NCI-H1105 (cell line): ENCODE results near the gene PRRC2C.
"Not testable (repeated sequence)": the region's sequence is repeated elsewhere in the genome, so short reads cannot be mapped to it uniquely, and the experiment has no call there.

ENCODE experiments used
- DNase-seq: peaks from one replicate; lab custom pipeline; 2025; lab: John Stamatoyannopoulos, UW

PRRC2C gene

GRCh38 chr1:171585715-171586114 lies 100.4 kb downstream of the PRRC2C start:
- DNase-seq: no peak

GRCh38 chr1:171588230-171588629 lies 102.9 kb downstream of the PRRC2C start:
- no peak for DNase-seq

GRCh38 chr1:171590022-171590421 lies 104.7 kb downstream of the PRRC2C start:
- no peak for DNase-seq

- DNase-seq: no peak
Observed at GRCh38 chr1:171595324-171595723, 110.0 kb downstream of the PRRC2C start.

GRCh38 chr1:171596119-171596518 lies 110.8 kb downstream of the PRRC2C start:
- no peak for DNase-seq

GRCh38 chr1:171596705-171597104 lies 111.4 kb downstream of the PRRC2C start:
- no peak for DNase-seq

- no peak for DNase-seq
Observed at GRCh38 chr1:171597203-171597602, 111.9 kb downstream of the PRRC2C start.

GRCh38 chr1:171600310-171600709 lies 115.0 kb downstream of the PRRC2C start:
- DNase-seq: not testable (repeated sequence)

- no peak for DNase-seq
Observed at GRCh38 chr1:171600862-171601261, 115.5 kb downstream of the PRRC2C start.

GRCh38 chr1:171603042-171603441 lies 117.7 kb downstream of the PRRC2C start:
- DNase-seq: not testable (repeated sequence)

- DNase-seq: no peak
Observed at GRCh38 chr1:171606402-171606941, 121.1 kb downstream of the PRRC2C start.

GRCh38 chr1:171610385-171610784 lies 125.1 kb downstream of the PRRC2C start:
- DNase-seq: no peak

- no peak for DNase-seq
Observed at GRCh38 chr1:171611306-171611705, 126.0 kb downstream of the PRRC2C start.

- no peak for DNase-seq
Observed at GRCh38 chr1:171613282-171613681, 128.0 kb downstream of the PRRC2C start.

- not testable (repeated sequence) for DNase-seq
Observed at GRCh38 chr1:171615122-171615906, 130.0 kb downstream of the PRRC2C start.

GRCh38 chr1:171616586-171616985 lies 131.3 kb downstream of the PRRC2C start:
- no peak for DNase-seq

GRCh38 chr1:171622152-171622462 lies 136.8 kb downstream of the PRRC2C start, which contains the start of gene MYOCOS:
TSS of gene MYOCOS (plus strand) at chr1:171622243. CDS start at chr1:171623884, 1,641 bp downstream.
- DNase-seq: no peak

GRCh38 chr1:171623651-171624331 lies 138.5 kb downstream of the PRRC2C start:
- no peak for DNase-seq

GRCh38 chr1:171625225-171625624 lies 139.9 kb downstream of the PRRC2C start:
- DNase-seq: no peak

GRCh38 chr1:171627020-171627419 lies 141.7 kb downstream of the PRRC2C start:
- DNase-seq: no peak

- DNase-seq: no peak
Observed at GRCh38 chr1:171628225-171628624, 142.9 kb downstream of the PRRC2C start.

GRCh38 chr1:171635661-171636060 lies 150.3 kb downstream of the PRRC2C start:
- no peak for DNase-seq

GRCh38 chr1:171636141-171636540 lies 150.8 kb downstream of the PRRC2C start:
- no peak for DNase-seq
